Measurements from ENCODE around the gene COQ8A.

Gene COQ8A

GRCh38 chr1:226985239-226985838, 45.2 kb downstream of the COQ8A start:
- DNase-seq (ENCODE audit: insufficient read length, low spot score), result no peak
- no peak for FAIRE-seq
- TF ChIP-seq PAX5 (IDR thresholded peaks at IDR 0.05; ENCODE audit: insufficient read depth, low read length, severe bottlenecking), result no peak

GRCh38 chr1:226985839-226986463, 45.9 kb downstream of the COQ8A start:
- DNase-seq (ENCODE audit: insufficient read length, low spot score), result no peak
- TF ChIP-seq POLR2AphosphoS5 (IDR thresholded peaks at IDR 0.05; ENCODE audit: low read depth, low read length), result no peak
- TF ChIP-seq SPI1 (IDR thresholded peaks at IDR 0.05; ENCODE audit: low read depth, low read length), result no peak
- no peak for TF ChIP-seq POU2F2 (IDR thresholded peaks at IDR 0.05; ENCODE audit: low read depth, low read length)
- TF ChIP-seq POLR2A (IDR thresholded peaks at IDR 0.05; ENCODE audit: low read depth, low read length), result no peak
- TF ChIP-seq PAX5 (IDR thresholded peaks at IDR 0.05; ENCODE audit: insufficient read depth, low read length, severe bottlenecking), result no peak
- FAIRE-seq, result no peak

GRCh38 chr1:226986496-226987178, 46.5 kb downstream of the COQ8A start:
- DNase-seq (ENCODE audit: insufficient read length, low spot score) (no peak), FAIRE-seq (no peak)
- no peak for TF ChIP-seq POLR2AphosphoS5 (IDR thresholded peaks at IDR 0.05; ENCODE audit: low read depth, low read length)
- no peak for TF ChIP-seq POLR2A (IDR thresholded peaks at IDR 0.05; ENCODE audit: low read depth, low read length)
- TF ChIP-seq SPI1 (IDR thresholded peaks at IDR 0.05; ENCODE audit: low read depth, low read length), result no peak
- no peak for TF ChIP-seq TAF1 (IDR thresholded peaks at IDR 0.05; ENCODE audit: low read depth, low read length)
- no peak for TF ChIP-seq PAX5 (IDR thresholded peaks at IDR 0.05; ENCODE audit: insufficient read depth, low read length, severe bottlenecking)
- no peak for TF ChIP-seq POU2F2 (IDR thresholded peaks at IDR 0.05; ENCODE audit: low read depth, low read length)

- TF ChIP-seq PAX5 (IDR thresholded peaks at IDR 0.05; ENCODE audit: insufficient read depth, low read length, severe bottlenecking), result no peak
- no peak for TF ChIP-seq SPI1 (IDR thresholded peaks at IDR 0.05; ENCODE audit: low read depth, low read length)
- TF ChIP-seq POU2F2 (IDR thresholded peaks at IDR 0.05; ENCODE audit: low read depth, low read length), result no peak
- no peak for TF ChIP-seq TAF1 (IDR thresholded peaks at IDR 0.05; ENCODE audit: low read depth, low read length)
- no peak for TF ChIP-seq POLR2A (IDR thresholded peaks at IDR 0.05; ENCODE audit: low read depth, low read length)
- no peak for TF ChIP-seq POLR2AphosphoS5 (IDR thresholded peaks at IDR 0.05; ENCODE audit: low read depth, low read length)
- FAIRE-seq, result no peak
- no peak for DNase-seq (ENCODE audit: insufficient read length, low spot score)
Observed at GRCh38 chr1:226987179-226987536, 47.1 kb downstream of the COQ8A start.

- DNase-seq (ENCODE audit: insufficient read length, low spot score) (no peak), FAIRE-seq (no peak)
- TF ChIP-seq SPI1 (IDR thresholded peaks at IDR 0.05; ENCODE audit: low read depth, low read length), result no peak
- no peak for TF ChIP-seq TAF1 (IDR thresholded peaks at IDR 0.05; ENCODE audit: low read depth, low read length)
- no peak for TF ChIP-seq POLR2A (IDR thresholded peaks at IDR 0.05; ENCODE audit: low read depth, low read length)
- TF ChIP-seq POU2F2 (IDR thresholded peaks at IDR 0.05; ENCODE audit: low read depth, low read length), result no peak
- TF ChIP-seq PAX5 (IDR thresholded peaks at IDR 0.05; ENCODE audit: insufficient read depth, low read length, severe bottlenecking), result no peak
- TF ChIP-seq POLR2AphosphoS5 (IDR thresholded peaks at IDR 0.05; ENCODE audit: low read depth, low read length), result no peak
Observed at GRCh38 chr1:226987623-226988333, 47.7 kb downstream of the COQ8A start.

DNA sequence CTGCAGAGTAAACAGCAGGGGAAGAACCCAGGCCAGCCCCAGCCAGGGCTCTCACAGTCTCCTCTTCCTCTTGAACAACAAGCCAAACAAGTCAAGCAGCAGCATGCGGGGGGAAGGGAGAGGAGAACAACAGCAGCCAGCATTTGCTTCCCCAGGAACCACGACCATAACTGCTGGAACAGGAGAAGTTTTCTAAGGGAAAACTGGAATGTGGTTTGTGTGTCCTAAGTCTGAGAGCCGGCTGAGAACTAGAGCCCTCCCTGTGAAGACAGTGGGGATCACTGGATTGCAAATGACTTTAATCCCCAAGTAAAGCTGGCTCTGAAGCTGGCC, 48.2 kb downstream of the COQ8A start:
- FAIRE-seq (no peak), DNase-seq (ENCODE audit: insufficient read length, low spot score) (no peak)

GRCh38 chr1:226989085-226989920, 49.2 kb downstream of the COQ8A start:
- FAIRE-seq (no peak), DNase-seq (ENCODE audit: insufficient read length, low spot score) (no peak)
- TF ChIP-seq TAF1 (IDR thresholded peaks at IDR 0.05; ENCODE audit: low read depth, low read length) (no peak), POLR2AphosphoS5 (IDR thresholded peaks at IDR 0.05; ENCODE audit: low read depth, low read length) (no peak), PAX5 (IDR thresholded peaks at IDR 0.05; ENCODE audit: insufficient read depth, low read length, severe bottlenecking) (no peak), POU2F2 (IDR thresholded peaks at IDR 0.05; ENCODE audit: low read depth, low read length) (no peak), SPI1 (IDR thresholded peaks at IDR 0.05; ENCODE audit: low read depth, low read length) (no peak)

More for the DNA sequence above, 48.2 kb downstream of the COQ8A start:
- TF ChIP-seq POU2F2 (IDR thresholded peaks at IDR 0.05; ENCODE audit: low read depth, low read length), result no peak
- no peak for TF ChIP-seq POLR2A (IDR thresholded peaks at IDR 0.05; ENCODE audit: low read depth, low read length)
- TF ChIP-seq PAX5 (IDR thresholded peaks at IDR 0.05; ENCODE audit: insufficient read depth, low read length, severe bottlenecking), result no peak
- TF ChIP-seq SPI1 (IDR thresholded peaks at IDR 0.05; ENCODE audit: low read depth, low read length), result no peak
- TF ChIP-seq TAF1 (IDR thresholded peaks at IDR 0.05; ENCODE audit: low read depth, low read length), result no peak

GRCh38 chr1:226990133-226990716, 50.1 kb downstream of the COQ8A start:
- no peak for DNase-seq (ENCODE audit: insufficient read length, low spot score)
- TF ChIP-seq POLR2AphosphoS5 (IDR thresholded peaks at IDR 0.05; ENCODE audit: low read depth, low read length), result no peak
- TF ChIP-seq PAX5 (IDR thresholded peaks at IDR 0.05; ENCODE audit: insufficient read depth, low read length, severe bottlenecking), result no peak
- no peak for TF ChIP-seq TAF1 (IDR thresholded peaks at IDR 0.05; ENCODE audit: low read depth, low read length)
- TF ChIP-seq SPI1 (IDR thresholded peaks at IDR 0.05; ENCODE audit: low read depth, low read length), result no peak
- FAIRE-seq, result peak; percentile 66

GRCh38 chr1:226991920-226992319, 51.8 kb downstream of the COQ8A start:
- no peak for FAIRE-seq
- no peak for TF ChIP-seq POU2F2 (IDR thresholded peaks at IDR 0.05; ENCODE audit: low read depth, low read length)
- no peak for TF ChIP-seq TAF1 (IDR thresholded peaks at IDR 0.05; ENCODE audit: low read depth, low read length)
- TF ChIP-seq SPI1 (IDR thresholded peaks at IDR 0.05; ENCODE audit: low read depth, low read length), result no peak
- no peak for TF ChIP-seq POLR2A (IDR thresholded peaks at IDR 0.05; ENCODE audit: low read depth, low read length)
- TF ChIP-seq POLR2AphosphoS5 (IDR thresholded peaks at IDR 0.05; ENCODE audit: low read depth, low read length), result no peak
- TF ChIP-seq PAX5 (IDR thresholded peaks at IDR 0.05; ENCODE audit: insufficient read depth, low read length, severe bottlenecking), result no peak
- DNase-seq (ENCODE audit: insufficient read length, low spot score), result no peak
